GF-D8 (cell line): ENCODE results near the gene RAB26.
A peak's percentile ranks its signal among the peaks of the same experiment; 100 is the strongest.
"Not testable (repeated sequence)": the region's sequence is repeated elsewhere in the genome, so short reads cannot be mapped to it uniquely, and the experiment has no call there.

ENCODE experiments used
- DNase-seq: peaks from one replicate; lab custom pipeline; 2025; lab: John Stamatoyannopoulos, UW

The RAB26 gene

DNA sequence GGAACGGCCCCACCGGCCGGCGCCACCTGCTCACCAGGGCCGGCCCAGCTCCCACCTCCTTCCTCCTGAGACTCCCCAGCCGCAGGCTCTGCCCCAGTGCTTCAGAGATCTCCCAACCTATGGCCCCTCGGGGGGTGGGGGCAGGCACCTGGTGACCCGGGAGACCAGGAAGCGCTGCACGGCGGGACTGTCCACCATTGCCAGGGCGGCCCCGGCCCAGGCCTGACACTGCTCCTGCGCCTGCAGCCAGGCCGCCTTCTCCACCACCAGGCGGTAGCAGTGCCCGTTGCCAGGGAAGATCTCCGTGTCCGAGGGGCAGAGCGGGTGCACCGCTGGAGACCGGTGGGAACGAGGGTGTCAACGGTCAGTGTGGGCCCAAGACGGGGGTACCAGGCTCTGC lies 31.1 kb upstream of the RAB26 start:
- DNase-seq: not testable (repeated sequence)

DNA sequence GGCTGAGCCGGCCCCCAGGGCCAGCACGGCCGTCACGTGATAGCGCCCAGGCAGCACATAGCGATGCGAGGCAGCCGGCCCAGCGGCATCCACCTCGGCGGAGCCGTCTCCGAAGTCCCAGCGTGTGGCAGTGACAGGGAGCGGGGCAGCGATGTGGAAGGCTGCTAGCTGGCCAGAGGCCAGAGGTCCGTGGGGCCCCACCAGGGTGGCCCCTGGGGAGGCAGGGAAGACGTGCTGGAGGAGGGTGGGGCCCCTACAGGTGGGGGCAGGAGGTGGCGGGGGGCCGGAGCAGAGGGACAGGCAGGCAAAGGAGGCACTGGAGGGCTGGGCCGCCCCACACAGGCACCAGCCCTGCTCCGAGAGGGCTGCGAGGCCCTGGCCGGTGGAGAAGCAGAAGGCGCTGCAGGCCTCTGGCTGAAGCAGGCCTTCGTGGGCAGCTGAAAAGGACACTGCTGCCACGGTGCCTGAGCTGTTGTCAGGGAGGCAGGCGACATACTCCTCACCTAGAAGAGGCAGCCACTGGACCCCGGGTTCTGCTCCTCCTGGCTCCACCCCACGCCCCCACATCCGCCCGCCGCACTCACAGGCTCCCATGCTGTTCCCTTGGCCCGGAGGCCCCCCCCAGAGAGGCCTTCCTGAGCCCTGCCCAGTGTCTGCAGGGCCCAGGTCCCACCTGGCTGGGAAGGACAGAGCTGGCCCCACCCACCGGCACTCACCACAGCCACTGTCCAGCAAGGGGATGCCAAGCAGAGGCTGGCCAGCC lies 30.3 kb upstream of the RAB26 start:
- DNase-seq: not testable (repeated sequence)

DNA sequence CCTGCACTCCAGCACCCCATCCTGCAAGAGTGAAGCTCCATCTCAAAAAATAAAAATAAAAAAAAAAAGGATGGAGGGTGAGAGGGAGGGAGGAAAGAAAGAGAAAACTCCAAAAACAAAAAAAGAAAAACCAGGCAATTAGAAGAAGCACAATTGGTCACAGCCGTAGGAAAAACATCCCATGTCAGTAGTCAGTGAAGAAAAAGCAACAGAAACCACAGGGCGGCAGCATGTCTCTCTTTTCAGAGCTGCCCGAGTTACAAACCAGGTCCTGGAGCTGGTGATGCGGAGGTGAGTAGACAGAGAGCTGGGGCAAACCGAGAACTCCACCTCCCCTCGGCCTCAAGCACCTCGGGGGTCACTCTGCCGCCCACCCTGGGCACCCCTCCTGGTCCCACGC lies 27.1 kb upstream of the RAB26 start:
- DNase-seq: not testable (repeated sequence)

DNA sequence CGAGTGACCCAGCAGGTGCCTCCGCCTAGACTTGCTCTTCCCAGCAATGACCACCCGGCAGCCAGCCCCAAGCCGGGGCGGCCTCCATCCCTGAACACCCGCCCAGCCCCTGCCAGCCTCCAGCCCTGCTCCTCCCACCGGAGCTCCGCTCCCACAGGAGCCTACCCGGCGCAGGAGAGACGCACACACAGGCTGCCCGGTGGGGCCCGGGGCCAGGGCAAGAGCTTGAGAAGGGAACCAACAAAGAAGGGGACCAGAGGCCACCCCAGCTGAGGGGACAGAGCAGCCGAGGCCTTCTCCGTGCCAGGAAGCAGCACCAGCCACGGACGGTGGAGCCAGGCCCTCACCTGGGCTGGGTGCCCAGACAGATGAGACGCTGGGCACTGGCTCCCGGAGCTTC lies 26.6 kb upstream of the RAB26 start:
- DNase-seq: no peak

DNA sequence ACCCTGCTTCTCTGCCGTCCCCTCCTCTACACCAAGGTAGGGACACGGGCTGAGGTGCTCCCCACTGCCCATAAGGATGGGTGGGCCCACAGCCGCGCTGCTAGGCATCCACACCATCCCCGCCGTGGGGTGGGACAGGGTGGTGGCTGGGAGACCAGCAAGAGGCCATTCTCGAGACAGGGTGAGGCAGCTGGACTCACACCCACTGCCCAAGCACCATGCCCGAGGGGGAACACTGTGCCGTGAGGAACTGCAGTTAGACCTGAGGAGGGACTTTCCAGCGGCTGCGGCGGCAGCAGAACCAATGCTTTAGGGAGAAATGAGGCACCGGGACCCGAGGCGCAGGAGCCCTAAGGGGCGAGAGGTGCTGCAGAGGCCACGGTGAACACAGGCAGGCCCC lies 26.0 kb upstream of the RAB26 start:
- DNase-seq: no peak

DNA sequence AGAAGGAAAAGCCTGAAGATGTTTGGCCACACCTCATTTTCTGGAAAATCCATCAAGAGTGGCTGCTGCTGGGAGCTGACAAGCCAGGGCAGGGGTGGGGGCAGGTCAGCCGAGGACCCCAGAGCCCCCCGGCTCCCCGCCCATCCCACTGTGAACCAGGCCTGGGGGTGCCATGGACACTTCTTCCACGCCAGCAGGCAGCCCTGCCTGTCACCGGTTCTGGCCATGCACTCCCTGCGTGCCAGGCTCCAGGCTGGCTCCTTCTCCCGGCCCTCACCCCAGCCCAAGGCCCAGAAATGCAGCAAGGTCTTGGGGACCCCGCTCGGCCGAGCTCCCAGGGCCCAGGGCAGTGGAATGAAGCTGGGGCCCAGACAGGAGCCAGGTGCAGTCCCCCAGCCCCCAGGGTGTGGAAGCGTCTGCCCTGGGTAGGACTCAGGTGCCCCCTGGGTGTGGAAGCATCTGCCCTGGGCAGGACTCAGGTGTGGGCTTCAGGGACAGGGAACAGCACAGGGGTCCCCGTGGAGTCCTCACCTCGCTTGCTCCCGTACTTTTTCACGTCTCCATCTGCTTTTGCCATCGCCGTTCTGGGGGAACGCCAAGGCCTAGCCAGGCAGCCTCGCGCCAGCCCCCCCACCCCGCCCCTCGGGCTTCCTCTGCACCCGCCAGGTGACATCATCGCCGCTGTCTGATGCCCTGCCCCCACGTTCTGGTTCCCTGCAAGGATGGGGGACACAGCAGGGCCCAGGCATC lies 25.3 kb upstream of the RAB26 start:
- DNase-seq: not testable (repeated sequence)

DNA sequence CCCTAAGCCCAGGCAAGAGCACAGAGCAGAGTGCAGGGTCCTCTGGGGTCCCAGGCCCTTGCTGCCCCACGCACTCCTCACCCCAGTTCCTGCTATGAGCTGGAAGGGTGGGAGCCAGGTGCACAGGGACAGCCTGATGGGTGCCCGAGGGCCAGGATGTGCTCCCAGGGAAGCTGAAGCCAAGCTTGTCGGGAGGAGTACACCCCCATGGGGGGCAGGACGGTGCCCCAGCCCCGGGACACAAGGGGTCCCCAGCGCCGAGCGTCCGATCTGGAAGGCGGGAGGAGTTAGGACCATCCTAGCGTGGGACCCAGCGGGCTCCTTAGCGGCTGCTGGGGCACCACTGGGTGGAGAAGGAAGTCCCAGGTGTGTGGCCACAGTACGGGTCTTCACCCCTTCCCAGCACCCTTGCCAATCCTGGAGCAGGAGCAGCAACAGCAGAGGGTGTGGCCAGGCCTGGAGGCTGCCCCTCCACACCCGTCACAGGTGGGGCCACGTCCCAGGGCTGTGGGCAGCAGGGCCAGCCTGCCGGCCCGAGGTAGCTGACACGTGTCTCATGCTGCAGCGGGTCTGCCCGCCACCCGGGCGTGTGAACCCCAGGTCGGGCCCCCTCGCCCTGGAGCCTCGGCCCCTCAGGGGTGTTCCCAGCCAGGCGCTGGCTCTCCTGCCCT lies 24.6 kb upstream of the RAB26 start:
- DNase-seq: not testable (repeated sequence)

GRCh38 chr16:2124377-2124693 lies 24.1 kb upstream of the RAB26 start:
- not testable (repeated sequence) for DNase-seq

DNA sequence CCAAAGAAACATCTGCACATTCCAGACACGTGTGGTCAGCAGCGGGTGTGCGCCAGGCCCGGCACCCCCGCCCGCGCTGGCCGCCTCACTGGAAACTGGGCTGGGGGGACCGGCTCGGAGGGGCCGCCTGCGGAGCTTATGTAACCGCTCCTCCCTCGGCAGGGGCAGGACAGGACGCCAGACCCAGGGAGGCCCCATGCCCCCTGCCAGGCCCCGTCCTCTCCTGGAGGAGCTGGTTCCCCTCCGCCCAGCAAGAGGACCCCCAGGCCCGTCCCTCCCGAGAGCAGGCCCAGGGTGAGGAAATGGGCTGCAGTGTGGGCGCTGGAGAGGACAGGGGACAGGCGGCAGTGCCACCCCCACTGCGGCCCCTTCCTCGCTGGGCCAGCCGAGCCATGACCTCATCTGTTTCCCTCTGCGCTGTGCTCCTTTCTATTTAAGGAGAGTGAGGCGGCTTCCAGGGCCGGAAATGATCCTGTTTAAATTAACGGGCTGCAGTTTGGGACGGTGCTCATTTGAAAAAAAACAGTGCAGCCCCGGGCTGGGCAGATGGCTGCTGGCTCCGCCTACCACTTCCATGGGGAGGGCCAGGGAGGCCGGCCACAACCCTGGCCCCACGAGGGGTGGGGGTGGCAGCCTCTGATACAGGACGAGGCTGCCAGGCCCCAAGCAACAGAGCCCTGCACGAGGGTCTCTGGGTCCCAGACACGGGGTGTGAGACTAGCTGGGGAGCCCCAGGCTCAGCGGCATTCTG lies 23.6 kb upstream of the RAB26 start:
- not testable (repeated sequence) for DNase-seq

DNA sequence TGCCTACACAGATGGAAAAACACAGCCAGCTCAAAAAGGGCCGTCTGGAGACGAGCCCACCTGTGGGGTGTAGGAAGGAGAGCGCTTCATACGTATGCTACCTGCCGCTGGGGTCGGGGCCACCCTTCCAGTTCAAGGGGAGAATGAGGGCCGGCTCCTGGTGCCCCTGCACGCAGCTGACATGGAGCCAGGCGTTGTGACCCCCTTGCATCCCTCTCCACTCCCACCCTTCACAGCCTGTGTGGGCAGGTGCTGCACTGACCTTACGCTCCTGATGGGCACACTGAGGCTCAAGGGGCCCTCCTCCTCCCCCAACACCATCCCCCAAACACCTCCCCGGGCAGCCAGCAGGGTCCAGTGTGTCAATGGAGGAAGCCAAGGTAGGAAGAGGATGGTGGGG lies 22.8 kb upstream of the RAB26 start:
- DNase-seq: not testable (repeated sequence)

- DNase-seq: not testable (repeated sequence)
Observed at GRCh38 chr16:2126161-2126743, 22.2 kb upstream of the RAB26 start.

GRCh38 chr16:2126928-2127556 lies 21.4 kb upstream of the RAB26 start:
- not testable (repeated sequence) for DNase-seq

DNA sequence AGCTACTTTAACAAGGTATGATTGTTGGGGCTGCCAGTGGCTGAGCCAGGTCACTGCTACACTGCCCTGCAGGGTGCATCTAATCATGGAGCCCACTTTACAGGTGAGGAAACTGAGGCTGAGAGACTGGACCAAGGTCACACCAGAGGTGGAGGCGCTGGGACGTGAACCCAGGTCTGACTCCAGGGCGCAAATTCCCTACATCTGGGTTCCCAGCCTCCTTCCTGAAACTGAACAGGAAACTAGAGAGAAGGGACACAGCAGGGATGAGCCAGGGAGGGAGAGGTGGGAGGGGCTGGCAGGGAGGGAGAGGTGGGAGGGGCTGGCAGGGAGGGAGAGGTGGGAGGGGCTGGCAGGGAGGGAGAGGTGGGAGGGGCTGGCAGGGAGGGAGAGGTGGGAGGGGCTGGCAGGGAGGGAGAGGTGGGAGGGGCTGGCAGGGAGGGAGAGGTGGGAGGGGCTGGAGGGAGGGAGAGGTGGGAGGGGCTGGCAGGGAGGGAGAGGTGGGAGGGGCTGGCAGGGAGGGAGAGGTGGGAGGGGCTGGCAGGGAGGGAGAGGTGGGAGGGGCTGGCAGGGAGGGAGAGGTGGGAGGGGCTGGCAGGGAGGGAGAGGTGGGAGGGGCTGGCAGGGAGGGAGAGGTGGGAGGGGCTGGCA lies 20.7 kb upstream of the RAB26 start:
- not testable (repeated sequence) for DNase-seq

DNA sequence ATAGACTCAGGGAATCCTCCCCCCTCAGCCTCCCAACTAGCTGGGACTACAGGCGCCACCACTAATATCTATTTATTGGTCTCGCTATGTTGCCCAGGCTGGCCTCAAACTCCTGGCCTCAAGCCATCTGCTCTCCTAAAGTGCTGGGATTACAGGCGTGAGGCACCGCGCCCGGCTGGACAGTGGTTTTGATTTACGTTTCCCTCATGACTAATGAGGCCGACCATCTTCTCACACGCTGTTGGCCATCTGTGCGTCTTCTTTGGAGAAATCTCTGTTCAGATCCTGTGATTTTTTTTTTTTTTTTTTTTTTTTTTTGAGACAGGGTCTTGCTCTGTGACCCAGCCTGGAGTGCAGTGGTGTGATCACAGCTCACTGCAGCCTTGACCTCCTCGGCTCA lies 19.2 kb upstream of the RAB26 start:
- not testable (repeated sequence) for DNase-seq

DNA sequence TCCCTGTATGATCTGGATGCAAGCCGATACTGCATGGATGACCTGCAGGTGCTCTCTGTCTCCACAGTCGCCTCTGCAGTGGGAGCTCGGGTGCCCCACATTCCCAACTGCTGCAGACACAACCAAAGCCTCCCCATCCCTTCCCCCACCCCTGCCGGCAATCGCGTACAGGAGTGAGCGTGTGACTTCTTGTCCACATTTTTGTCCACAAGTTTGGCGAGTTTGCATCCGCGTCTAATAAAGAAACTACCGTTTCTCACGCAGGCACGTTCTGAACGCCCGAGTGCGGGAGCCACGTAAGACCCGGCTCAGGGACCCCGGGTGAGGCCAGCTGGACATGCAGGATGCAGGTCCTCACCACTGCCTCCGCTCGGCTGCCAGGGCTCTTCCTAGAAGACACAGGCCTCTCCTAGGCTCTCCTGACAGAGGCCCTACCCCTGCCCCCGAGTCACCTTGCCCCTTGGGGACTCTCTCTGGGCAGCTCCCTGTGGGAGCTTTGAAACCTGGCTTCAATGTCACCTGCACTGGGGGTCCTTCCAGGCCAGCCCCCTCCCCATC lies 18.5 kb upstream of the RAB26 start:
- DNase-seq: not testable (repeated sequence)

- DNase-seq: not testable (repeated sequence)
Observed at GRCh38 chr16:2133797-2134196, 14.6 kb upstream of the RAB26 start.

GRCh38 chr16:2135071-2135470 lies 13.4 kb upstream of the RAB26 start:
- DNase-seq: not testable (repeated sequence)

DNA sequence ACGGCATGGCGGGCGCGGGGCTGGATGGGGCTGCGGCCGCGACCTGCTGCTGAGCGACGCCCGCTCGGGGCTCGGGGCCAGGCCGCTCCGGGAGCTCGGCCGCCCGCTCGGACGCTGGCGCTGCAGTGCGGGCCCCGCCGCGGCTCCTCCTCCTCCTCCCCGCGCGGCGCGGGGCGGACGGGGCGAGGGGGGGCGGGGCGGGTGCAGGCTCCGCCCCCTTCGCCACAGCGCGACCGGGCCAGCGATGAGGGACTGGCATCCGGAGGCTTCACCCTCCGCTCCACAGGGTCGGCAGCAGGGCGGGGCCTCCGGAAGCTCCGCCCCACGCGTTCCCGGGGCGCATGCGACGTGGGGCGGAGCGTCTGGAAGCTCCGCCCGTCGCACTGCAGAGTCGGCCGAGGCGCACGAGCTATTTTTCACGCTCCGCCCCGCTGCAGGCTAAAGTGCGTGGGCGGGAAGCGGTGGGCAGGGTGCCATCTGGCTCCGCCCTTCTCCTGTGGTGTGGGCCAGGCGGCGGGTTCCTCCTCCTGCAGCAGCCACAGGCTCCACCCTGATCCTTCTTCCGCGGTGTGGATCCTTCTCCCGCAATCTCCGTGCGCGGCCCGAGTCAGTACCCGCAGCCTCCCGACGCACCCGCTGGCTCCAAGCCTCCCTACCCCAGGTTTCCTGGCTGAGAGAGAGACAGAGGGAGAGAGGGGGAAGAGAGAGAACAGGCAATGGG lies 12.5 kb upstream of the RAB26 start, which contains the start of gene PKD1:
Gene PKD1, minus strand, starts transcription at position 129 of the 721 bp plus-strand sequence. CDS start 209 bp downstream, outside the sequence.
- DNase-seq: peak; percentile 80
